Esophagus (tissue), 2 donors: ENCODE results near the gene CSF1. TPM values are rescaled to one million over a fixed set of nuclear protein-coding genes. Genes with fewer than 3 reads are reported as not detected.

Source experiments
- polyA plus RNA-seq, 2 donors: library from polyadenylated mRNA; stranded (reverse); fragments of 200-250 nt; gene quantifications; one replicate each; pipeline ENCODE4 v1.2.3, GENCODE V29; 2013
- donor health status: healthy with polysubstance abuse.
- donor health status: Bipolar disorder and iron deficiency.

CSF1 gene
- polyA plus RNA-seq, 2 donors: 5.6 to 5.7 TPM

Other genes with a start within 250 kb of the CSF1 start
- 100 to 1,000 TPM in 1 of 2 donors, 10 to 100 TPM in 1; 52.0 to 130 TPM for gene GSTM2, start 242.8 kb upstream of the CSF1 start, polyA plus RNA-seq
- gene GSTM1, start 223.0 kb upstream of the CSF1 start, polyA plus RNA-seq: 100 to 1,000 TPM; 125 to 132 TPM
- gene GSTM5, start 198.6 kb upstream of the CSF1 start, polyA plus RNA-seq: 1 to 10 TPM; 1.6 to 2.2 TPM
- gene GSTM3, start 169.8 kb upstream of the CSF1 start, polyA plus RNA-seq: 100 to 1,000 TPM in 1 of 2 donors, 10 to 100 TPM in 1; 77.5 to 106 TPM
- gene EPS8L3, start 146.9 kb upstream of the CSF1 start, polyA plus RNA-seq: under 1 TPM; 0.10 to 0.28 TPM
- 10 to 100 TPM; 22.6 to 34.7 TPM for gene AHCYL1, start 73.9 kb downstream of the CSF1 start, polyA plus RNA-seq
- 10 to 100 TPM; 12.3 to 14.0 TPM for gene STRIP1, start 123.8 kb downstream of the CSF1 start, polyA plus RNA-seq
- gene ALX3, start 159.8 kb downstream of the CSF1 start, polyA plus RNA-seq: under 1 TPM; 0.04 to 0.06 TPM
- gene UBL4B, start 201.6 kb downstream of the CSF1 start, polyA plus RNA-seq: not detected
- under 1 TPM; 0.08 to 0.19 TPM for gene SLC6A17, start 239.6 kb downstream of the CSF1 start, polyA plus RNA-seq